Right cardiac atrium (tissue), 5 donors: Measurements from ENCODE around the gene RBBP5. TPM values are rescaled to one million over a fixed set of nuclear protein-coding genes. Genes with fewer than 3 reads are reported as not detected.
A peak's percentile ranks its signal among the peaks of the same experiment; 100 is the strongest.
"Not testable (repeated sequence)": the region's sequence is repeated elsewhere in the genome, so short reads cannot be mapped to it uniquely, and the experiment has no call there.

Experiments
- ATAC-seq, 2 donors: fragments of 200-7000 bp; cut with Tn5 transposase; one replicate each; pipeline versions ENCODE4 v1.8.0 to v1.9.1; 2020; ENCODE audit warnings: moderate library complexity in 2 of 2, mild to moderate bottlenecking in 1 of 2
- DNase-seq, 3 donors: peaks; one replicate each; pipeline ENCODE4 v3.0.0-alpha.2; 2020
- H3K27ac ChIP-seq: one replicate; pipeline ENCODE4 v1.5.1; 2013; ENCODE audit warnings: mild to moderate bottlenecking, low read length, control low read depth, moderate library complexity
- H3K27me3 ChIP-seq: one replicate; pipeline ENCODE4 v1.6.1; 2013; ENCODE audit not compliant: control insufficient read depth, insufficient read depth
- H3K4me1 ChIP-seq: one replicate; pipeline ENCODE4 v1.6.1; 2013; ENCODE audit warnings: low read length; ENCODE audit not compliant: control insufficient read depth, insufficient read depth
- H3K4me3 ChIP-seq: one replicate; pipeline ENCODE4 v1.5.1; 2013; ENCODE audit warnings: low read length, control low read depth
- H3K9me3 ChIP-seq: one replicate; pipeline ENCODE4 v1.6.1; 2013; ENCODE audit warnings: low read length; ENCODE audit not compliant: control insufficient read depth
- WGBS: extraction: QIAGEN DNeasy Blood & Tissue Kit; methylation state at CpG from one replicate; pipeline ENCODE4 v1.1.7; 2013; 5-methylcytosine and 5-hydroxymethylcytosine counted together
- intact Hi-C, 4 donors: fragments of 100-400 bp; cut with DNase I; formaldehyde crosslinking; loops; one replicate each; pipeline versions ENCODE4 v1.11.0 to v1.14.0; 2022 to 2023
- long read RNA-seq, 4 donors: library from polyadenylated mRNA; unstranded; transcript quantifications; one replicate each; pipeline ENCODE4 v2.0.0, GENCODE V29; 2020 to 2021
- polyA plus RNA-seq: library from polyadenylated mRNA; stranded (reverse); fragments of 200-250 nt; gene quantifications from one replicate; pipeline ENCODE4 v1.2.3, GENCODE V29; 2013
- total RNA-seq, 4 donors: library from RNA; stranded (reverse); fragmentation: NEBNext Ultra II Directional; extraction: Animal tissue kit (Norgen Biotek cat#: 25700); gene quantifications; one replicate each; pipeline ENCODE4 v1.2.1, GENCODE V29; 2021
- donor health status: healthy with polysubstance abuse.
- donor health status: DM: no; HTN: yes; CAD: no.
- donor health status: DM: no; HTN: no; CAD: no.
- donor health status: DM: no; HTN: yes; CAD: no; lungs with severe emphysema.
- donor health status: DM: yes; HTN: yes; CAD: no.

The RBBP5 gene
- 10 to 100 TPM in 3 of 4 donors, 1 to 10 TPM in 1; 9.9 to 13.1 (median 11.7) TPM for total RNA-seq
- polyA plus RNA-seq = 5.4 TPM
- long read RNA-seq, donor 1, full-length matches to known transcripts = 14 of 21 reads
- long read RNA-seq, donor 1, partial matches to known transcripts = 1 of 21 reads
- long read RNA-seq, donor 1, other reads (novel, unspliced or antisense) = 6 of 21 reads
- long read RNA-seq, donor 2, full-length matches to known transcripts = 5 of 7 reads
- long read RNA-seq, donor 2, partial matches to known transcripts = 1 of 7 reads
- long read RNA-seq, donor 2, other reads (novel, unspliced or antisense) = 1 of 7 reads
- long read RNA-seq, donor 3, full-length matches to known transcripts = 28 of 44 reads
- long read RNA-seq, donor 3, partial matches to known transcripts = 2 of 44 reads
- long read RNA-seq, donor 3, other reads (novel, unspliced or antisense) = 14 of 44 reads
- long read RNA-seq, donor 4, full-length matches to known transcripts = 5 of 8 reads
- long read RNA-seq, donor 4, partial matches to known transcripts = 1 of 8 reads
- long read RNA-seq, donor 4, other reads (novel, unspliced or antisense) = 2 of 8 reads

- H3K9me3 ChIP-seq = no peaks in the 10 kb centered on the region
- DNase-seq (peak; percentile 93 to 98 (median 97)), ATAC-seq (peak; percentile 98 to 99)
- intact Hi-C loops = loop anchor here in 2 of 4 donors (5.0 kb wide), 1 partner anchor 135 kb away; no protein-coding TSS in a partner anchor
- peak within 1 kb of the TSS; percentile 96 for H3K4me3 ChIP-seq
- no peaks in the 10 kb centered on the region for H3K27me3 ChIP-seq
- WGBS = under 1% methylated on average over 46 of the region's 46 CpGs
- H3K27ac ChIP-seq = peak within 1 kb of the TSS; percentile 73
- H3K4me1 ChIP-seq = no peaks in the 10 kb centered on the region
These were observed at the start of gene RBBP5 for GRCh38 chr1:205121660-205122488. TSS of gene RBBP5 (minus strand) at chr1:205121978. CDS start at chr1:205121873, 105 bp downstream.

GRCh38 chr1:205171369-205171768 is 49.6 kb upstream of the RBBP5 start:
- ATAC-seq (no peak), DNase-seq (no peak)
- WGBS = 88% methylated on average over 5 of the region's 5 CpGs
- Histone ChIP-seq H3K27ac (no peak overlapping the region), H3K4me3 (no peak overlapping the region), H3K9me3 (no peaks in the 10 kb centered on the region), H3K27me3 (no peaks in the 10 kb centered on the region), H3K4me1 (no peaks in the 10 kb centered on the region)
- intact Hi-C loops = no loop called here

- H3K27me3 ChIP-seq = no peaks in the 10 kb centered on the region
- 91% methylated on average over 9 of the region's 9 CpGs for WGBS
- no peak overlapping the region for H3K27ac ChIP-seq
- intact Hi-C loops = no loop called here
- H3K9me3 ChIP-seq = no peaks in the 10 kb centered on the region
- H3K4me3 ChIP-seq = no peak overlapping the region
- no peaks in the 10 kb centered on the region for H3K4me1 ChIP-seq
- ATAC-seq (no peak), DNase-seq (no peak)
These were observed 48.9 kb upstream of the RBBP5 start for GRCh38 chr1:205170532-205171269.

GRCh38 chr1:205169248-205169647 is 47.5 kb upstream of the RBBP5 start:
- Histone ChIP-seq H3K4me1 (no peaks in the 10 kb centered on the region), H3K27ac (no peak overlapping the region), H3K27me3 (no peaks in the 10 kb centered on the region), H3K9me3 (no peaks in the 10 kb centered on the region), H3K4me3 (no peak overlapping the region)
- 89% methylated on average over 10 of the region's 10 CpGs for WGBS
- ATAC-seq (no peak), DNase-seq (no peak)
- intact Hi-C loops = no loop called here

GRCh38 chr1:205168291-205168690 is 46.5 kb upstream of the RBBP5 start:
- no peaks in the 10 kb centered on the region for H3K27me3 ChIP-seq
- no peak for ATAC-seq
- H3K27ac ChIP-seq = no peak overlapping the region
- no peak overlapping the region for H3K4me3 ChIP-seq
- intact Hi-C loops = no loop called here
- WGBS = 68% methylated on average over 1 of the region's 1 CpG
- no peaks in the 10 kb centered on the region for H3K4me1 ChIP-seq
- no peak for DNase-seq
- H3K9me3 ChIP-seq = no peaks in the 10 kb centered on the region

- Histone ChIP-seq H3K27me3 (no peaks in the 10 kb centered on the region), H3K4me3 (no peak overlapping the region), H3K4me1 (no peaks in the 10 kb centered on the region), H3K9me3 (no peaks in the 10 kb centered on the region), H3K27ac (no peak overlapping the region)
- DNase-seq (no peak), ATAC-seq (no peak)
- 91% methylated on average over 1 of the region's 1 CpG for WGBS
- intact Hi-C loops = no loop called here
These were observed 40.5 kb upstream of the RBBP5 start for GRCh38 chr1:205162301-205162700.

GRCh38 chr1:205161076-205161475 is 39.3 kb upstream of the RBBP5 start:
- no peaks in the 10 kb centered on the region for H3K27me3 ChIP-seq
- intact Hi-C loops = no loop called here
- WGBS = 94% methylated on average over 6 of the region's 6 CpGs
- no peak overlapping the region for H3K4me3 ChIP-seq
- peaks cover 2% of the 10 kb centered on the region for H3K4me1 ChIP-seq
- ATAC-seq (no peak), DNase-seq (no peak)
- no peak overlapping the region for H3K27ac ChIP-seq
- peaks cover 2% of the 10 kb centered on the region for H3K9me3 ChIP-seq

- H3K27ac ChIP-seq = no peak overlapping the region
- H3K4me1 ChIP-seq = peaks cover 2% of the 10 kb centered on the region
- 94% methylated on average over 2 of the region's 2 CpGs for WGBS
- intact Hi-C loops = no loop called here
- no peak for DNase-seq
- H3K27me3 ChIP-seq = no peaks in the 10 kb centered on the region
- H3K9me3 ChIP-seq = peaks cover 2% of the 10 kb centered on the region
- H3K4me3 ChIP-seq = no peak overlapping the region
- no peak for ATAC-seq
These were observed 36.4 kb upstream of the RBBP5 start for GRCh38 chr1:205158048-205158616.

- ATAC-seq = not testable (repeated sequence)
- WGBS = 81% methylated on average over 3 of the region's 3 CpGs
These were observed 34.0 kb upstream of the RBBP5 start for GRCh38 chr1:205155665-205156377.

GRCh38 chr1:205152505-205152904 is 30.7 kb upstream of the RBBP5 start:
- Histone ChIP-seq H3K4me3 (no peak overlapping the region), H3K4me1 (peaks cover 3% of the 10 kb centered on the region), H3K27ac (no peak overlapping the region), H3K9me3 (peaks cover 5% of the 10 kb centered on the region), H3K27me3 (no peaks in the 10 kb centered on the region)
- DNase-seq (no peak), ATAC-seq (no peak)
- WGBS = 95% methylated on average over 4 of the region's 4 CpGs
- intact Hi-C loops = no loop called here

More at GRCh38 chr1:205155665-205156377, 34.0 kb upstream of the RBBP5 start:
- DNase-seq, intact Hi-C loops, H3K9me3 ChIP-seq, H3K27me3 ChIP-seq, H3K4me3 ChIP-seq, H3K4me1 ChIP-seq, H3K27ac ChIP-seq: not testable (repeated sequence)
